GM23338 (cell line): ENCODE measurements around the gene KRT85. TPM values are rescaled to one million over a fixed set of nuclear protein-coding genes. Genes with fewer than 3 reads are reported as not detected.

Experiments
- ATAC-seq: fragments of 200-7000 bp; cut with Tn5 transposase; 3 replicates; pipeline ENCODE4 v1.9.1; 2020
- DNase-seq: peaks from one replicate; pipeline ENCODE4 v3.0.0-alpha.2; 2015; ENCODE audit warnings: low spot score
- H2AFZ ChIP-seq: fragments of 200-600 bp; sonication (generic); 2 replicates; pipeline ENCODE4 v1.8.0; 2016; ENCODE audit warnings: antibody characterized with exemption, mild to moderate bottlenecking, moderate library complexity
- H3F3A ChIP-seq: fragments of 200-600 bp; sonication (generic); replicated peaks from 2 replicates; pipeline ENCODE4 v1.8.0; 2017; ENCODE audit warnings: antibody characterized with exemption, mixed run types, low read depth
- H3K27ac ChIP-seq: fragments of 200-600 bp; sonication (generic); 2 replicates; pipeline ENCODE4 v1.6.1; 2016; ENCODE audit warnings: low read depth
- H3K27me3 ChIP-seq: fragments of 200-600 bp; sonication (generic); 2 replicates; pipeline ENCODE4 v1.8.0; 2016; ENCODE audit warnings: mild to moderate bottlenecking, mixed run types, moderate library complexity; ENCODE audit not compliant: insufficient read depth
- H3K36me3 ChIP-seq: fragments of 200-600 bp; sonication (generic); 2 replicates; pipeline ENCODE4 v1.8.0; 2016; ENCODE audit warnings: mild to moderate bottlenecking; ENCODE audit not compliant: insufficient read depth
- H3K4me1 ChIP-seq: fragments of 200-600 bp; sonication (generic); 2 replicates; pipeline ENCODE4 v1.8.0; 2016; ENCODE audit warnings: mild to moderate bottlenecking, moderate library complexity; ENCODE audit not compliant: insufficient read depth
- H3K4me2 ChIP-seq: fragments of 200-600 bp; sonication (generic); 2 replicates; pipeline ENCODE4 v1.7.1; 2017; ENCODE audit warnings: mixed run types
- H3K4me3 ChIP-seq: fragments of 200-600 bp; sonication (generic); 2 replicates; pipeline ENCODE4 v1.6.1; 2016; ENCODE audit warnings: mixed run types
- H3K79me2 ChIP-seq: fragments of 200-600 bp; sonication (generic); replicated peaks from 2 replicates; pipeline ENCODE4 v1.8.0; 2017; ENCODE audit warnings: mild to moderate bottlenecking; ENCODE audit not compliant: insufficient read depth
- H3K9me2 ChIP-seq: fragments of 200-600 bp; sonication (generic); 2 replicates; pipeline ENCODE4 v1.8.0; 2017; ENCODE audit not compliant: insufficient read depth
- H4K20me1 ChIP-seq: fragments of 200-600 bp; sonication (generic); replicated peaks from 2 replicates; pipeline ENCODE4 v1.8.0; 2017; ENCODE audit warnings: mild to moderate bottlenecking; ENCODE audit not compliant: insufficient read depth
- H3K27ac Mint-ChIP-seq: 2 replicates; pipeline ENCODE4 v1.8.0; 2020; ENCODE audit warnings: inconsistent platforms, mild to moderate bottlenecking, moderate library complexity, mixed read lengths
- H3K27me3 Mint-ChIP-seq: 3 replicates; pipeline ENCODE4 v1.8.0; 2022; ENCODE audit warnings: low read depth, mild to moderate bottlenecking, moderate library complexity, mixed read lengths, inconsistent platforms; ENCODE audit not compliant: insufficient read depth, poor library complexity
- H3K36me3 Mint-ChIP-seq: 3 replicates; pipeline ENCODE4 v1.8.0; 2021; ENCODE audit warnings: low read depth, mild to moderate bottlenecking, inconsistent platforms, moderate library complexity, mixed read lengths
- H3K4me1 Mint-ChIP-seq: 3 replicates; pipeline ENCODE4 v1.8.0; 2020; ENCODE audit warnings: mild to moderate bottlenecking, inconsistent platforms, mixed read lengths
- H3K4me3 Mint-ChIP-seq: 3 replicates; pipeline ENCODE4 v1.8.0; 2021; ENCODE audit warnings: moderate library complexity, mild to moderate bottlenecking, inconsistent platforms, mixed read lengths
- H3K9me3 Mint-ChIP-seq: 3 replicates; pipeline ENCODE4 v1.8.0; 2020; ENCODE audit warnings: moderate library complexity, mild to moderate bottlenecking, inconsistent platforms, mixed read lengths
- EZH2 ChIP-seq: fragments of 200-600 bp; sonication (generic); IDR thresholded peaks from one replicate; pipeline ENCODE4 v1.8.0; 2017; ENCODE audit warnings: antibody characterized with exemption, mild to moderate bottlenecking, low read depth; ENCODE audit not compliant: unreplicated experiment
- STAT1 ChIP-seq: IDR thresholded peaks from one replicate; pipeline ENCODE4 v1.6.1; 2016; ENCODE audit warnings: antibody characterized with exemption; ENCODE audit not compliant: unreplicated experiment
- ZNF331 ChIP-seq: fragments of 250-450 bp; sonication (Bioruptor Pico); IDR thresholded peaks from 2 replicates; pipeline ENCODE4 v1.5.0; 2020; ENCODE audit warnings: low read depth, mild to moderate bottlenecking, moderate library complexity
- polyA plus RNA-seq: library from polyadenylated mRNA; unstranded; fragments of >200 nt; fragmentation: Nextera tagmentation; extraction: Ambion mirVana; gene quantifications from 2 replicates; pipeline ENCODE4 v1.2.1, GENCODE V29; 2016
- total RNA-seq: library from RNA; depleted of rRNA; stranded (reverse); fragments of >200 nt; shearing (Covaris generic); gene quantifications from 2 replicates; pipeline ENCODE4 v1.2.3, GENCODE V29; 2014
- TF ChIP-seq, protein P1 (sequence below), 2 experiments: fragments of 200-600 bp in 1 of 2; sonication (generic) in 1 of 2; conservative IDR thresholded peaks; 2 replicates each; pipeline versions ENCODE4 v1.5.1 to v1.6.1; 2016 to 2017; ENCODE audit warnings: antibody characterized with exemption in 2 of 2, low read depth in 2 of 2, mild to moderate bottlenecking in 2 of 2, moderate library complexity in 1 of 2
- TF ChIP-seq, protein P2 (sequence below): IDR thresholded peaks from one replicate; pipeline ENCODE4 v1.6.1; 2018; ENCODE audit warnings: antibody characterized with exemption; ENCODE audit not compliant: unreplicated experiment
- TF ChIP-seq, protein P3 (sequence below): IDR thresholded peaks from 2 replicates; pipeline ENCODE4 v1.6.1; 2016; ENCODE audit warnings: antibody characterized with exemption
- TF ChIP-seq, protein P4 (sequence below): fragments of 250-450 bp; sonication (Bioruptor Pico); IDR thresholded peaks from 2 replicates; pipeline ENCODE4 v1.5.0; 2020; ENCODE audit warnings: mild to moderate bottlenecking, moderate library complexity

Gene KRT85
- total and polyA plus RNA-seq, 2 experiments from 2014 or later: not detected

DNA sequence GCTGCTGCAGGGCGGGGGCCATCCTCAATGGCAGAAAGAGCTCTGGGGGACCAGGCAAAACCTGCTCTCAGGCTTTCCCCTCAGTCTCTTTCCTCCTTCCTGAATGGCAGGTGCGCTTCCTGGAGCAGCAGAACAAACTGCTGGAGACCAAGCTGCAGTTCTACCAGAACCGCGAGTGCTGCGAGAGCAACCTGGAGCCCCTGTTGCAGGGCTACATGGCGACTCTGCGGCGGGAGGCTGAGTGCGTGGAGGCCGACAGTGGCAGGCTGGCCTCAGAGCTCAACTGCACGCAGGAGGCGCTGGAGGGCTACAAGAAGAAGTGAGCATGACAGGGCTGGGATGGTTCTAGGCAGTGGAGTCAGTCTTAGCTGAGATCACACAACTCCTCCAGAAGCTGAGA is 23.2 kb downstream of the KRT85 start:
- ATAC-seq (no peak), DNase-seq (no peak)
- no peaks in the 10 kb centered on the region for H3K9me2 ChIP-seq
- no peaks in the 10 kb centered on the region for H4K20me1 ChIP-seq
- no peaks in the 10 kb centered on the region for H3F3A ChIP-seq
- no peak overlapping the region for H3K27ac ChIP-seq
- H2AFZ ChIP-seq: no peak overlapping the region
- no peaks in the 10 kb centered on the region for H3K27me3 ChIP-seq
- TF ChIP-seq ZNF331 (CRISPR knock-in tag): no peak
- TF ChIP-seq, protein P1, sequence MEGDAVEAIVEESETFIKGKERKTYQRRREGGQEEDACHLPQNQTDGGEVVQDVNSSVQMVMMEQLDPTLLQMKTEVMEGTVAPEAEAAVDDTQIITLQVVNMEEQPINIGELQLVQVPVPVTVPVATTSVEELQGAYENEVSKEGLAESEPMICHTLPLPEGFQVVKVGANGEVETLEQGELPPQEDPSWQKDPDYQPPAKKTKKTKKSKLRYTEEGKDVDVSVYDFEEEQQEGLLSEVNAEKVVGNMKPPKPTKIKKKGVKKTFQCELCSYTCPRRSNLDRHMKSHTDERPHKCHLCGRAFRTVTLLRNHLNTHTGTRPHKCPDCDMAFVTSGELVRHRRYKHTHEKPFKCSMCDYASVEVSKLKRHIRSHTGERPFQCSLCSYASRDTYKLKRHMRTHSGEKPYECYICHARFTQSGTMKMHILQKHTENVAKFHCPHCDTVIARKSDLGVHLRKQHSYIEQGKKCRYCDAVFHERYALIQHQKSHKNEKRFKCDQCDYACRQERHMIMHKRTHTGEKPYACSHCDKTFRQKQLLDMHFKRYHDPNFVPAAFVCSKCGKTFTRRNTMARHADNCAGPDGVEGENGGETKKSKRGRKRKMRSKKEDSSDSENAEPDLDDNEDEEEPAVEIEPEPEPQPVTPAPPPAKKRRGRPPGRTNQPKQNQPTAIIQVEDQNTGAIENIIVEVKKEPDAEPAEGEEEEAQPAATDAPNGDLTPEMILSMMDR (conservative IDR thresholded peaks at IDR 0.05; ENCODE audit: low read depth in 2 of 2): peak in 1 of 2 experiments; percentile 21; a peak in 1 of 4 replicates
- H3K4me3 Mint-ChIP-seq: no peak overlapping the region
- no peaks in the 10 kb centered on the region for H3K36me3 ChIP-seq
- H3K4me1 ChIP-seq: no peaks in the 10 kb centered on the region
- no peak overlapping the region for H3K4me3 ChIP-seq
- H3K27me3 Mint-ChIP-seq: peaks cover 11% of the 10 kb centered on the region
- H3K9me3 Mint-ChIP-seq: no peaks in the 10 kb centered on the region
- no peaks in the 10 kb centered on the region for H3K36me3 Mint-ChIP-seq
- H3K4me2 ChIP-seq: no peak overlapping the region
- no peaks in the 10 kb centered on the region for H3K4me1 Mint-ChIP-seq
- H3K79me2 ChIP-seq: no peaks in the 10 kb centered on the region
- H3K27ac Mint-ChIP-seq: no peak overlapping the region

DNA sequence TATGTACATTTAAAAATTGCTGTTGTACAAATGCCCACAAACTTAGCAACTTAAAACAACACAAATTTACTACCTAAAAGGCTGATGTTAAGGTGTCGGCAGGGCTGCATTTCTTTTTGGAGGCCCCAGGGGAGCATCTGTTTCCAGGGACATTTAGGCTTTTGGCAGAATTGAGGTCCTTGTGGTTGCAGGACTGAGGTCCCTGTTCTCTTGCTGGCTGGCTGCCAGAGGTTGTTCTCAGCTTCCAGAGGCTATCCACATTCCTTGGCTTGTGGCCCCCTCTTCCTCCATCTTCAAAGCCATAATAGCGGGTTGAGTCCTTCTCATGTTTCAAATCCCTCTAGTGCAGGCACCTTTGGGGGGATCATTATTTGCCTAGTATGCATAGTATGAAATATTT is 23.7 kb downstream of the KRT85 start:
- Mint-ChIP-seq H3K27ac (no peak overlapping the region), H3K27me3 (peaks cover 13% of the 10 kb centered on the region), H3K36me3 (no peaks in the 10 kb centered on the region)
- TF ChIP-seq, protein P2, sequence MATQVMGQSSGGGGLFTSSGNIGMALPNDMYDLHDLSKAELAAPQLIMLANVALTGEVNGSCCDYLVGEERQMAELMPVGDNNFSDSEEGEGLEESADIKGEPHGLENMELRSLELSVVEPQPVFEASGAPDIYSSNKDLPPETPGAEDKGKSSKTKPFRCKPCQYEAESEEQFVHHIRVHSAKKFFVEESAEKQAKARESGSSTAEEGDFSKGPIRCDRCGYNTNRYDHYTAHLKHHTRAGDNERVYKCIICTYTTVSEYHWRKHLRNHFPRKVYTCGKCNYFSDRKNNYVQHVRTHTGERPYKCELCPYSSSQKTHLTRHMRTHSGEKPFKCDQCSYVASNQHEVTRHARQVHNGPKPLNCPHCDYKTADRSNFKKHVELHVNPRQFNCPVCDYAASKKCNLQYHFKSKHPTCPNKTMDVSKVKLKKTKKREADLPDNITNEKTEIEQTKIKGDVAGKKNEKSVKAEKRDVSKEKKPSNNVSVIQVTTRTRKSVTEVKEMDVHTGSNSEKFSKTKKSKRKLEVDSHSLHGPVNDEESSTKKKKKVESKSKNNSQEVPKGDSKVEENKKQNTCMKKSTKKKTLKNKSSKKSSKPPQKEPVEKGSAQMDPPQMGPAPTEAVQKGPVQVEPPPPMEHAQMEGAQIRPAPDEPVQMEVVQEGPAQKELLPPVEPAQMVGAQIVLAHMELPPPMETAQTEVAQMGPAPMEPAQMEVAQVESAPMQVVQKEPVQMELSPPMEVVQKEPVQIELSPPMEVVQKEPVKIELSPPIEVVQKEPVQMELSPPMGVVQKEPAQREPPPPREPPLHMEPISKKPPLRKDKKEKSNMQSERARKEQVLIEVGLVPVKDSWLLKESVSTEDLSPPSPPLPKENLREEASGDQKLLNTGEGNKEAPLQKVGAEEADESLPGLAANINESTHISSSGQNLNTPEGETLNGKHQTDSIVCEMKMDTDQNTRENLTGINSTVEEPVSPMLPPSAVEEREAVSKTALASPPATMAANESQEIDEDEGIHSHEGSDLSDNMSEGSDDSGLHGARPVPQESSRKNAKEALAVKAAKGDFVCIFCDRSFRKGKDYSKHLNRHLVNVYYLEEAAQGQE: no peak
- TF ChIP-seq, protein P3, sequence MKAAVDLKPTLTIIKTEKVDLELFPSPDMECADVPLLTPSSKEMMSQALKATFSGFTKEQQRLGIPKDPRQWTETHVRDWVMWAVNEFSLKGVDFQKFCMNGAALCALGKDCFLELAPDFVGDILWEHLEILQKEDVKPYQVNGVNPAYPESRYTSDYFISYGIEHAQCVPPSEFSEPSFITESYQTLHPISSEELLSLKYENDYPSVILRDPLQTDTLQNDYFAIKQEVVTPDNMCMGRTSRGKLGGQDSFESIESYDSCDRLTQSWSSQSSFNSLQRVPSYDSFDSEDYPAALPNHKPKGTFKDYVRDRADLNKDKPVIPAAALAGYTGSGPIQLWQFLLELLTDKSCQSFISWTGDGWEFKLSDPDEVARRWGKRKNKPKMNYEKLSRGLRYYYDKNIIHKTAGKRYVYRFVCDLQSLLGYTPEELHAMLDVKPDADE: no peak
- no peak for TF ChIP-seq EZH2
- TF ChIP-seq, protein P4, sequence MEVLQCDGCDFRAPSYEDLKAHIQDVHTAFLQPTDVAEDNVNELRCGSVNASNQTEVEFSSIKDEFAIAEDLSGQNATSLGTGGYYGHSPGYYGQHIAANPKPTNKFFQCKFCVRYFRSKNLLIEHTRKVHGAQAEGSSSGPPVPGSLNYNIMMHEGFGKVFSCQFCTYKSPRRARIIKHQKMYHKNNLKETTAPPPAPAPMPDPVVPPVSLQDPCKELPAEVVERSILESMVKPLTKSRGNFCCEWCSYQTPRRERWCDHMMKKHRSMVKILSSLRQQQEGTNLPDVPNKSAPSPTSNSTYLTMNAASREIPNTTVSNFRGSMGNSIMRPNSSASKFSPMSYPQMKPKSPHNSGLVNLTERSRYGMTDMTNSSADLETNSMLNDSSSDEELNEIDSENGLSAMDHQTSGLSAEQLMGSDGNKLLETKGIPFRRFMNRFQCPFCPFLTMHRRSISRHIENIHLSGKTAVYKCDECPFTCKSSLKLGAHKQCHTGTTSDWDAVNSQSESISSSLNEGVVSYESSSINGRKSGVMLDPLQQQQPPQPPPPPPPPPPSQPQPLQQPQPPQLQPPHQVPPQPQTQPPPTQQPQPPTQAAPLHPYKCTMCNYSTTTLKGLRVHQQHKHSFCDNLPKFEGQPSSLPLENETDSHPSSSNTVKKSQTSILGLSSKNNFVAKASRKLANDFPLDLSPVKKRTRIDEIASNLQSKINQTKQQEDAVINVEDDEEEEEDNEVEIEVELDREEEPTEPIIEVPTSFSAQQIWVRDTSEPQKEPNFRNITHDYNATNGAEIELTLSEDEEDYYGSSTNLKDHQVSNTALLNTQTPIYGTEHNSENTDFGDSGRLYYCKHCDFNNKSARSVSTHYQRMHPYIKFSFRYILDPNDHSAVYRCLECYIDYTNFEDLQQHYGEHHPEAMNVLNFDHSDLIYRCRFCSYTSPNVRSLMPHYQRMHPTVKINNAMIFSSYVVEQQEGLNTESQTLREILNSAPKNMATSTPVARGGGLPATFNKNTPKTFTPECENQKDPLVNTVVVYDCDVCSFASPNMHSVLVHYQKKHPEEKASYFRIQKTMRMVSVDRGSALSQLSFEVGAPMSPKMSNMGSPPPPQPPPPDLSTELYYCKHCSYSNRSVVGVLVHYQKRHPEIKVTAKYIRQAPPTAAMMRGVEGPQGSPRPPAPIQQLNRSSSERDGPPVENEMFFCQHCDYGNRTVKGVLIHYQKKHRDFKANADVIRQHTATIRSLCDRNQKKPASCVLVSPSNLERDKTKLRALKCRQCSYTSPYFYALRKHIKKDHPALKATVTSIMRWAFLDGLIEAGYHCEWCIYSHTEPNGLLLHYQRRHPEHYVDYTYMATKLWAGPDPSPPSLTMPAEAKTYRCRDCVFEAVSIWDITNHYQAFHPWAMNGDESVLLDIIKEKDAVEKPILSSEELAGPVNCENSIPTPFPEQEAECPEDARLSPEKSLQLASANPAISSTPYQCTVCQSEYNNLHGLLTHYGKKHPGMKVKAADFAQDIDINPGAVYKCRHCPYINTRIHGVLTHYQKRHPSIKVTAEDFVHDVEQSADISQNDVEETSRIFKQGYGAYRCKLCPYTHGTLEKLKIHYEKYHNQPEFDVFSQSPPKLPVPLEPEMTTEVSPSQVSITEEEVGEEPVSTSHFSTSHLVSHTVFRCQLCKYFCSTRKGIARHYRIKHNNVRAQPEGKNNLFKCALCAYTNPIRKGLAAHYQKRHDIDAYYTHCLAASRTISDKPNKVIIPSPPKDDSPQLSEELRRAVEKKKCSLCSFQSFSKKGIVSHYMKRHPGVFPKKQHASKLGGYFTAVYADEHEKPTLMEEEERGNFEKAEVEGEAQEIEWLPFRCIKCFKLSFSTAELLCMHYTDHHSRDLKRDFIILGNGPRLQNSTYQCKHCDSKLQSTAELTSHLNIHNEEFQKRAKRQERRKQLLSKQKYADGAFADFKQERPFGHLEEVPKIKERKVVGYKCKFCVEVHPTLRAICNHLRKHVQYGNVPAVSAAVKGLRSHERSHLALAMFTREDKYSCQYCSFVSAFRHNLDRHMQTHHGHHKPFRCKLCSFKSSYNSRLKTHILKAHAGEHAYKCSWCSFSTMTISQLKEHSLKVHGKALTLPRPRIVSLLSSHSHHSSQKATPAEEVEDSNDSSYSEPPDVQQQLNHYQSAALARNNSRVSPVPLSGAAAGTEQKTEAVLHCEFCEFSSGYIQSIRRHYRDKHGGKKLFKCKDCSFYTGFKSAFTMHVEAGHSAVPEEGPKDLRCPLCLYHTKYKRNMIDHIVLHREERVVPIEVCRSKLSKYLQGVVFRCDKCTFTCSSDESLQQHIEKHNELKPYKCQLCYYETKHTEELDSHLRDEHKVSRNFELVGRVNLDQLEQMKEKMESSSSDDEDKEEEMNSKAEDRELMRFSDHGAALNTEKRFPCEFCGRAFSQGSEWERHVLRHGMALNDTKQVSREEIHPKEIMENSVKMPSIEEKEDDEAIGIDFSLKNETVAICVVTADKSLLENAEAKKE (CRISPR knock-in tag): no peak
- TF ChIP-seq STAT1: no peak

More for the DNA sequence above, 23.7 kb downstream of the KRT85 start:
- ATAC-seq (no peak), DNase-seq (no peak)
- Histone ChIP-seq H3K79me2 (no peaks in the 10 kb centered on the region), H3K27me3 (no peaks in the 10 kb centered on the region), H4K20me1 (no peaks in the 10 kb centered on the region), H3K4me2 (no peak overlapping the region), H3F3A (no peaks in the 10 kb centered on the region), H3K9me2 (no peaks in the 10 kb centered on the region), H3K4me1 (no peaks in the 10 kb centered on the region), H3K27ac (no peak overlapping the region), H3K36me3 (no peaks in the 10 kb centered on the region), H3K4me3 (no peak overlapping the region), H2AFZ (no peak overlapping the region)
- Mint-ChIP-seq H3K4me1 (no peaks in the 10 kb centered on the region), H3K4me3 (no peak overlapping the region), H3K9me3 (no peaks in the 10 kb centered on the region)
